ENCODE measurements around the gene HSPD1.

HSPD1 gene

GRCh38 chr2:197499594-197500502 lies at the start of gene HSPD1, which contains the start of gene HSPE1:
Gene HSPD1 (minus strand): TSS chr2:197499840. CDS start chr2:197498848, 992 bp downstream.
Gene HSPE1 (plus strand): TSS chr2:197500379. CDS start chr2:197500437, 58 bp downstream.
- Histone ChIP-seq H3K9ac (ENCODE audit: low read depth in 1 of 2, low read length in 2 of 2) (peak within 1 kb of the TSS; percentile 95 to 97), H3K4me1 (ENCODE audit: control insufficient read depth in 2 of 2, insufficient read depth in 2 of 2, low read length in 2 of 2) (peaks cover 17 to 20% of the 10 kb centered on the region in 2 donors), H3K36me3 (ENCODE audit: control insufficient read depth in 2 of 2, insufficient read depth in 2 of 2, low read length in 2 of 2) (peaks cover 35 to 41% of the 10 kb centered on the region in 2 donors)

DNA sequence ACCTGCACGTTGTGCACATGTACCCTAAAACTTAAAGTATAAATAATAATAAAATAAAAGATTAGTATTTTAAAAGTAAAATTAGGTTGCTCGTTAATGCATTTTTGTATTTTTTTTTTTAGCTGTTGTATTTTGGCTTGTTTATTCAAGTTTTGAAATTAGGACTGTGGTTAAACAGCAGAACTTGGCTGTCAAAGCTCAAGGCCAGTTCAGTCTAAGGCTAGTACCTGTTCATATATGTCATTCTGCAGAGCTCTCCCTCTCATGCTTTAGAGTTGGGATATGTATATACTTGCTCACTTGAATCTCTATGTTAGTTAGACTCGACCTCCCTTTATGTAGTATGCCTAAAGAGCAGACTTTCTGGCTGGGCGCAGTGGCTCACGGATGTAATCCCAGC lies 48.9 kb upstream of the HSPD1 start:
- Histone ChIP-seq H3K4me3 (ENCODE audit: low read length in 2 of 2) (no peak overlapping the region), H3K9me3 (ENCODE audit: control insufficient read depth in 2 of 2, low read length in 2 of 2) (no peaks in the 10 kb centered on the region), H3K36me3 (ENCODE audit: control insufficient read depth in 2 of 2, insufficient read depth in 2 of 2, low read length in 2 of 2) (peaks cover 20 to 25% of the 10 kb centered on the region in 2 donors), H3K27ac (ENCODE audit: low read depth in 2 of 2, low read length in 2 of 2) (no peak overlapping the region), H3K27me3 (ENCODE audit: control insufficient read depth in 2 of 2, insufficient read depth in 2 of 2, low read length in 2 of 2) (no peaks in the 10 kb centered on the region), H3K4me1 (ENCODE audit: control insufficient read depth in 2 of 2, insufficient read depth in 2 of 2, low read length in 2 of 2) (no peaks in the 10 kb centered on the region), H3K9ac (ENCODE audit: low read depth in 1 of 2, low read length in 2 of 2) (no peak overlapping the region)

More at GRCh38 chr2:197499594-197500502, at the start of gene HSPD1, which contains the start of gene HSPE1:
- H3K27me3 ChIP-seq (ENCODE audit: control insufficient read depth in 2 of 2, insufficient read depth in 2 of 2, low read length in 2 of 2): no peaks in the 10 kb centered on the region
- peak within 1 kb of the TSS; percentile 82 to 96 for H3K4me3 ChIP-seq (ENCODE audit: low read length in 2 of 2)
- H3K27ac ChIP-seq (ENCODE audit: low read depth in 2 of 2, low read length in 2 of 2): peak within 1 kb of the TSS; percentile 95 to 97
- H3K9me3 ChIP-seq (ENCODE audit: control insufficient read depth in 2 of 2, low read length in 2 of 2): no peaks in the 10 kb centered on the region

DNA sequence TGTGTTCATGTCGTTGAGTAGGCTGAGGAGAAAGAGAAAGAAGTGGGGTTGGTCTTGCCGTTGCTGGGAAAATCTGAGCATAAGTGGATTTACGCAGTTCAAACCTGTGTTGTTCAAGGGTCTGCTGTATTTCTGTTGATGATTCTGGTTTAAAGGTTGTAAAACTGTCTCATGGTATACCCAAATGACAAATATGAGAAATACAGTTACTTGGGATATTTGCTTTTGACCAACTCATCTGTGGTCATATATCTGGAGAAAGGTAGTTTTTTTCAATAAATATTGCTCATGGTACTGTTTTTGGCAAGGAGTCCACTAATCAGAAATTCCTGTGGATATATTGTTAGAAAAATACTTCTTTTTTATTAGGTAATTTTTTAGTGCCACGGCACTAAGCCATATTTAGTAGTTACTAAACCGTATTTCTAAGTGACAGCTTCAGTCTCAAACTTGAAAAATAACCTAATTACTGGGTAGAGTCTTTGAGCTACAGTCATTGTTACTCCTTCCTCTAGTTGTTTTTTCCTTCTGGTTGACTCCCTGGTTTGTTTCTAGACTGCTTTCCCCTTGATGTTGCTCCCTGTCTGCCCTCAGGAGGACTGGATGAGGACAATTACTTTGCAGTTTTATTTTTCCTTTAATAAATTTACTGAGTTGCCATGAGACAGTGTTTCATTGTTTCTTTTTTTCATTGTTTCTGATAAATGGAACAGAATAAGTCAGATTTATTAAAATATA lies 47.7 kb upstream of the HSPD1 start:
- Histone ChIP-seq H3K36me3 (ENCODE audit: control insufficient read depth in 2 of 2, insufficient read depth in 2 of 2, low read length in 2 of 2) (peaks cover 29 to 34% of the 10 kb centered on the region in 2 donors), H3K4me3 (ENCODE audit: low read length in 2 of 2) (no peak overlapping the region), H3K4me1 (ENCODE audit: control insufficient read depth in 2 of 2, insufficient read depth in 2 of 2, low read length in 2 of 2) (no peaks in the 10 kb centered on the region), H3K9ac (ENCODE audit: low read depth in 1 of 2, low read length in 2 of 2) (no peak overlapping the region), H3K27ac (ENCODE audit: low read depth in 2 of 2, low read length in 2 of 2) (no peak overlapping the region), H3K9me3 (ENCODE audit: control insufficient read depth in 2 of 2, low read length in 2 of 2) (no peaks in the 10 kb centered on the region), H3K27me3 (ENCODE audit: control insufficient read depth in 2 of 2, insufficient read depth in 2 of 2, low read length in 2 of 2) (no peaks in the 10 kb centered on the region)

- peaks cover 38 to 43% of the 10 kb centered on the region in 2 donors for H3K36me3 ChIP-seq (ENCODE audit: control insufficient read depth in 2 of 2, insufficient read depth in 2 of 2, low read length in 2 of 2)
- H3K27ac ChIP-seq (ENCODE audit: low read depth in 2 of 2, low read length in 2 of 2): no peak overlapping the region
- H3K9ac ChIP-seq (ENCODE audit: low read depth in 1 of 2, low read length in 2 of 2): no peak overlapping the region
- no peaks in the 10 kb centered on the region for H3K27me3 ChIP-seq (ENCODE audit: control insufficient read depth in 2 of 2, insufficient read depth in 2 of 2, low read length in 2 of 2)
- H3K4me1 ChIP-seq (ENCODE audit: control insufficient read depth in 2 of 2, insufficient read depth in 2 of 2, low read length in 2 of 2): no peaks in the 10 kb centered on the region
- H3K4me3 ChIP-seq (ENCODE audit: low read length in 2 of 2): no peak overlapping the region
- H3K9me3 ChIP-seq (ENCODE audit: control insufficient read depth in 2 of 2, low read length in 2 of 2): no peaks in the 10 kb centered on the region
These were observed 43.6 kb upstream of the HSPD1 start for GRCh38 chr2:197543206-197543605.

- Histone ChIP-seq H3K4me1 (ENCODE audit: control insufficient read depth in 2 of 2, insufficient read depth in 2 of 2, low read length in 2 of 2) (no peaks in the 10 kb centered on the region), H3K9me3 (ENCODE audit: control insufficient read depth in 2 of 2, low read length in 2 of 2) (no peaks in the 10 kb centered on the region), H3K36me3 (ENCODE audit: control insufficient read depth in 2 of 2, insufficient read depth in 2 of 2, low read length in 2 of 2) (peaks cover 42 to 51% of the 10 kb centered on the region in 2 donors), H3K27ac (ENCODE audit: low read depth in 2 of 2, low read length in 2 of 2) (no peak overlapping the region), H3K4me3 (ENCODE audit: low read length in 2 of 2) (no peak overlapping the region), H3K9ac (ENCODE audit: low read depth in 1 of 2, low read length in 2 of 2) (no peak overlapping the region), H3K27me3 (ENCODE audit: control insufficient read depth in 2 of 2, insufficient read depth in 2 of 2, low read length in 2 of 2) (no peaks in the 10 kb centered on the region)
These were observed 40.1 kb upstream of the HSPD1 start for GRCh38 chr2:197539734-197540133.

- no peak overlapping the region for H3K27ac ChIP-seq (ENCODE audit: low read depth in 2 of 2, low read length in 2 of 2)
These were observed 38.8 kb upstream of the HSPD1 start for GRCh38 chr2:197538412-197538811.

GRCh38 chr2:197517150-197517549 lies 17.5 kb upstream of the HSPD1 start:
- H3K27ac ChIP-seq (ENCODE audit: low read depth in 2 of 2, low read length in 2 of 2): no peak overlapping the region

More at GRCh38 chr2:197538412-197538811, 38.8 kb upstream of the HSPD1 start:
- Histone ChIP-seq H3K4me3 (ENCODE audit: low read length in 2 of 2) (no peak overlapping the region), H3K36me3 (ENCODE audit: control insufficient read depth in 2 of 2, insufficient read depth in 2 of 2, low read length in 2 of 2) (peaks cover 38 to 52% of the 10 kb centered on the region in 2 donors), H3K9me3 (ENCODE audit: control insufficient read depth in 2 of 2, low read length in 2 of 2) (no peaks in the 10 kb centered on the region), H3K27me3 (ENCODE audit: control insufficient read depth in 2 of 2, insufficient read depth in 2 of 2, low read length in 2 of 2) (no peaks in the 10 kb centered on the region), H3K4me1 (ENCODE audit: control insufficient read depth in 2 of 2, insufficient read depth in 2 of 2, low read length in 2 of 2) (no peaks in the 10 kb centered on the region), H3K9ac (ENCODE audit: low read depth in 1 of 2, low read length in 2 of 2) (no peak overlapping the region)

DNA sequence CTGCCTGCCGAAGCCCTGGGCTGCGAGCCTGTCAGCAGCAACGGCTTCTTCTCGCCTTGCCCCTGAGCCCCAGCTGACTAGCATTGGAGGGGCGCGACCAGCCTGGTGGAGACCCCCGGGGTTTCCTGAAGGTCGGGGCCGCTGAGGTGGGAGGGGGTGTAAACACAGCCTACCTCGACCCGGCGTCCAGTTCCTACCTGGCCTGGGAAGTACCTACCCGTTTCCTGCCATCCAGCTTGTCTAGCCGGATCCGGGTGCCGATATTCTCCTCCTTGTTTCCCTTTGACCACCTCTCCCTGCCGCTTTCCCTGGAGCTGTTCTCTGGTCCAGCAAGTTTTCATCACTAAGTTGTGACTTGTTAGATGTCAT lies 16.7 kb upstream of the HSPD1 start:
- no peaks in the 10 kb centered on the region for H3K9me3 ChIP-seq (ENCODE audit: control insufficient read depth in 2 of 2, low read length in 2 of 2)
- H3K27ac ChIP-seq (ENCODE audit: low read depth in 2 of 2, low read length in 2 of 2): peak overlapping the region; percentile 91 to 97
- H3K4me1 ChIP-seq (ENCODE audit: control insufficient read depth in 2 of 2, insufficient read depth in 2 of 2, low read length in 2 of 2): peaks cover 9 to 11% of the 10 kb centered on the region in 2 donors
- peak overlapping the region; percentile 87 to 88 for H3K4me3 ChIP-seq (ENCODE audit: low read length in 2 of 2)
- H3K27me3 ChIP-seq (ENCODE audit: control insufficient read depth in 2 of 2, insufficient read depth in 2 of 2, low read length in 2 of 2): no peaks in the 10 kb centered on the region
- peak overlapping the region; percentile 80 to 97 for H3K9ac ChIP-seq (ENCODE audit: low read depth in 1 of 2, low read length in 2 of 2)
- H3K36me3 ChIP-seq (ENCODE audit: control insufficient read depth in 2 of 2, insufficient read depth in 2 of 2, low read length in 2 of 2): peaks cover 3% of the 10 kb centered on the region in 2 donors

More at GRCh38 chr2:197517150-197517549, 17.5 kb upstream of the HSPD1 start:
- H3K36me3 ChIP-seq (ENCODE audit: control insufficient read depth in 2 of 2, insufficient read depth in 2 of 2, low read length in 2 of 2): peaks cover 3% of the 10 kb centered on the region in 2 donors
- no peaks in the 10 kb centered on the region for H3K9me3 ChIP-seq (ENCODE audit: control insufficient read depth in 2 of 2, low read length in 2 of 2)
- H3K9ac ChIP-seq (ENCODE audit: low read depth in 1 of 2, low read length in 2 of 2): peak overlapping the region; percentile 80 to 97
- H3K4me1 ChIP-seq (ENCODE audit: control insufficient read depth in 2 of 2, insufficient read depth in 2 of 2, low read length in 2 of 2): peaks cover 9 to 11% of the 10 kb centered on the region in 2 donors
- H3K27me3 ChIP-seq (ENCODE audit: control insufficient read depth in 2 of 2, insufficient read depth in 2 of 2, low read length in 2 of 2): no peaks in the 10 kb centered on the region
- peak overlapping the region; percentile 87 to 88 for H3K4me3 ChIP-seq (ENCODE audit: low read length in 2 of 2)

DNA sequence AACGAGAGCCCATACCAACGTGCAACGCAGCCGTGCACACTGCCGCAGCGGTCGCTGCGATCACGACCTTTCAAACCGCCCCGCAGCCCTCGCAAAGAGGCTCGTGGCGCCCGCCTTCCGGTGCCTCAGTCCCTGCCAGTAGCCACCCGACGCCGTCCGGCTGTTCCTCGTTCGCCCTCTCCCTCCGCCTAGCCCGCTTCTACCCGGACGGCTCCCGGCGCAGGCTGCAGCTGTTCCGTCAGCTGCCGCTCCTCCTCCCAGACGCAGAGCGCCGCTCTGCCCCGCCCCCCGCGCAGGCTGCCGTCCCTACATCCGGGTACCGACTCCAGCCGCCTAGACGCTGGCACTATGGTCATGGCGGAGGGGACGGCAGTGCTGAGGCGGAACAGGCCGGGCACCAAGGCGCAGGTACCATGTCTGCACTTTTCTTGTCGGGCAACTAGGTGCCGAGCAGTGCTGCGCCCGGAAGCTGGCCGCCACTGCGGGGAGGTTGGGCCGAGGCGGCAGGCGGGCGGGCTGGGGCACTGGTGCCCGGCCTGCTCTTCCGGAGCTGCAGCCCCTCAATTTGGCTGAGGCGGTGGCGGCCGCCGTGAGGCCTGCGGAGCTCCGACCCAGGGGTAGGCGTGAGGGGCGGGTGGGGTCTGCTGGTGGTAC lies 16.2 kb upstream of the HSPD1 start, which contains the start of gene MOB4:
Gene MOB4 (plus strand): TSS at position 328 of the 654 bp plus-strand sequence. CDS start 21 bp downstream, at position 349.
- H3K9ac ChIP-seq (ENCODE audit: low read depth in 1 of 2, low read length in 2 of 2): peak within 1 kb of the TSS; percentile 80 to 97
- peaks cover 9 to 11% of the 10 kb centered on the region in 2 donors for H3K4me1 ChIP-seq (ENCODE audit: control insufficient read depth in 2 of 2, insufficient read depth in 2 of 2, low read length in 2 of 2)
- peak within 1 kb of the TSS; percentile 91 to 97 for H3K27ac ChIP-seq (ENCODE audit: low read depth in 2 of 2, low read length in 2 of 2)
- H3K9me3 ChIP-seq (ENCODE audit: control insufficient read depth in 2 of 2, low read length in 2 of 2): no peaks in the 10 kb centered on the region
- no peaks in the 10 kb centered on the region for H3K27me3 ChIP-seq (ENCODE audit: control insufficient read depth in 2 of 2, insufficient read depth in 2 of 2, low read length in 2 of 2)
- H3K4me3 ChIP-seq (ENCODE audit: low read length in 2 of 2): peak within 1 kb of the TSS; percentile 87 to 88
- H3K36me3 ChIP-seq (ENCODE audit: control insufficient read depth in 2 of 2, insufficient read depth in 2 of 2, low read length in 2 of 2): peaks cover 3% of the 10 kb centered on the region in 2 donors

All from mucosa of rectum (tissue), 2 donors.